Neural crest cell (in vitro differentiated cells): ENCODE results near the gene SIK3. TPM values are rescaled to one million over a fixed set of nuclear protein-coding genes. Genes with fewer than 3 reads are reported as not detected.
"Not testable (repeated sequence)": the region's sequence is repeated elsewhere in the genome, so short reads cannot be mapped to it uniquely, and the experiment has no call there.

Source experiments
- DNase-seq: peaks from one replicate; pipeline ENCODE4 v3.0.0; 2021; ENCODE audit warnings: low read depth, mixed read lengths, low spot score
- H3K27ac Mint-ChIP-seq: one replicate; pipeline ENCODE4 v1.8.0; 2021; ENCODE audit warnings: mild to moderate bottlenecking, mixed read lengths; ENCODE audit not compliant: unreplicated experiment
- H3K27me3 Mint-ChIP-seq: 2 replicates; pipeline ENCODE4 v1.8.0; 2021; ENCODE audit warnings: low read depth, mild to moderate bottlenecking, mixed read lengths
- H3K36me3 Mint-ChIP-seq: 2 replicates; pipeline ENCODE4 v1.8.0; 2021; ENCODE audit warnings: low read depth, mild to moderate bottlenecking, mixed read lengths
- H3K4me1 Mint-ChIP-seq: 2 replicates; pipeline ENCODE4 v1.8.0; 2021; ENCODE audit warnings: mixed read lengths
- H3K4me3 Mint-ChIP-seq: one replicate; pipeline ENCODE4 v1.8.0; 2021; ENCODE audit warnings: mild to moderate bottlenecking, mixed read lengths
- H3K9me3 Mint-ChIP-seq: 2 replicates; pipeline ENCODE4 v1.8.0; 2021; ENCODE audit warnings: mixed read lengths
- CTCF ChIP-seq: fragments of 200-600 bp; sonication (generic); conservative IDR thresholded peaks from 2 replicates; pipeline ENCODE4 v1.5.0; 2021; ENCODE audit warnings: antibody characterized with exemption, mild to moderate bottlenecking
- total RNA-seq: library from RNA; stranded (reverse); gene quantifications from 2 replicates; pipeline ENCODE4 v1.2.1, GENCODE V29; 2021

SIK3 gene
- total RNA-seq, 1 donor from 2014 or later = 39.7 TPM

- Mint-ChIP-seq H3K4me1 (peaks cover 21% of the 10 kb centered on the region), H3K27me3 (no peaks in the 10 kb centered on the region), H3K27ac (no peak overlapping the region), H3K36me3 (no peaks in the 10 kb centered on the region), H3K9me3 (no peaks in the 10 kb centered on the region), H3K4me3 (no peak overlapping the region)
- no peak for TF ChIP-seq CTCF
- DNase-seq = no peak
Measured at GRCh38 chr11:117037279-117037974, 60.8 kb downstream of the SIK3 start.

GRCh38 chr11:117034901-117035300 is 63.3 kb downstream of the SIK3 start:
- no peak for TF ChIP-seq CTCF
- Mint-ChIP-seq H3K4me1 (peaks cover 17% of the 10 kb centered on the region), H3K27ac (no peak overlapping the region), H3K36me3 (no peaks in the 10 kb centered on the region), H3K27me3 (no peaks in the 10 kb centered on the region), H3K4me3 (no peak overlapping the region), H3K9me3 (no peaks in the 10 kb centered on the region)
- no peak for DNase-seq

- no peak for TF ChIP-seq CTCF
- H3K36me3 Mint-ChIP-seq = no peaks in the 10 kb centered on the region
- H3K4me1 Mint-ChIP-seq = peaks cover 18% of the 10 kb centered on the region
- H3K27ac Mint-ChIP-seq = peak overlapping the region; percentile 21
- H3K4me3 Mint-ChIP-seq = no peak overlapping the region
- H3K9me3 Mint-ChIP-seq = no peaks in the 10 kb centered on the region
- H3K27me3 Mint-ChIP-seq = no peaks in the 10 kb centered on the region
- DNase-seq = no peak
Measured at GRCh38 chr11:117026593-117027330, 71.5 kb downstream of the SIK3 start.

GRCh38 chr11:117023707-117024106 is 74.5 kb downstream of the SIK3 start:
- not testable (repeated sequence) for H3K4me3 Mint-ChIP-seq, H3K27me3 Mint-ChIP-seq, H3K27ac Mint-ChIP-seq, H3K36me3 Mint-ChIP-seq, DNase-seq, H3K9me3 Mint-ChIP-seq
- H3K4me1 Mint-ChIP-seq = peaks cover 18% of the 10 kb centered on the region

- Mint-ChIP-seq H3K27ac (no peak overlapping the region), H3K4me3 (no peak overlapping the region), H3K36me3 (no peaks in the 10 kb centered on the region), H3K9me3 (no peaks in the 10 kb centered on the region), H3K27me3 (no peaks in the 10 kb centered on the region), H3K4me1 (peaks cover 18% of the 10 kb centered on the region)
- TF ChIP-seq CTCF = no peak
- no peak for DNase-seq
Measured at GRCh38 chr11:117023178-117023577, 75.0 kb downstream of the SIK3 start.

GRCh38 chr11:117022526-117022925 is 75.7 kb downstream of the SIK3 start:
- no peaks in the 10 kb centered on the region for H3K9me3 Mint-ChIP-seq
- no peak overlapping the region for H3K27ac Mint-ChIP-seq
- no peak overlapping the region for H3K4me3 Mint-ChIP-seq
- DNase-seq = no peak
- H3K36me3 Mint-ChIP-seq = no peaks in the 10 kb centered on the region
- TF ChIP-seq CTCF = no peak
- H3K27me3 Mint-ChIP-seq = no peaks in the 10 kb centered on the region
- H3K4me1 Mint-ChIP-seq = peaks cover 18% of the 10 kb centered on the region
